ENCODE measurements around the gene CWC25.

DNA sequence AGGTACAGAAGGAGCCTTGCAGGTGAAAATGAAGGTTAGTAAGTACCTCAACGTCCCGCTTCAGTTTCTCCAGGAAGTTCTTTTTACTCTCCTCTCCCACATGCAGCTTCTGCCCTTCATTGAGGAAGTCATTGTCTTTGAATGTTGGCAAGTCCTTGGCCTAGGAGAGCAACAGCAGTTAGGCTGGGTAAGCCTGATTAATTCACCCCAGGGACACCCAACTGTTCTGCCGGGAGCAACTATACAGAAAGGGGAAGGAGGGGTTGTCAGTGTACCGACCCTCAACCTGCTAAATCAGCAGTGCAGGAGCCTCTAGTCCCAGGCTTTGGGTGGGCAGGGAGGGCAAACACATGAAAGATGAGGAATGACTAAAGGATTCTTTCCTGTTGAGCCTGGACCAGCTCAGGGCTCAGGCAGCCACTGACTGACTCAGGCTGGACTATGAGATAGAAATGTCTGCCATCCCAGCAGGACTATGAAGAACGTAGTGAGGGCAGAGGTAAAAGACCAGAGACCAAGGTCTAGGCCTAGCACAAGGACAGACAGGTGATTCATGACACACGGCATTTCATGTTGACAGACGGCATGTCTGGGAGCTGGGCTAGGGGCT lies 47.4 kb downstream of the CWC25 start:
- TF ChIP-seq, protein P1, sequence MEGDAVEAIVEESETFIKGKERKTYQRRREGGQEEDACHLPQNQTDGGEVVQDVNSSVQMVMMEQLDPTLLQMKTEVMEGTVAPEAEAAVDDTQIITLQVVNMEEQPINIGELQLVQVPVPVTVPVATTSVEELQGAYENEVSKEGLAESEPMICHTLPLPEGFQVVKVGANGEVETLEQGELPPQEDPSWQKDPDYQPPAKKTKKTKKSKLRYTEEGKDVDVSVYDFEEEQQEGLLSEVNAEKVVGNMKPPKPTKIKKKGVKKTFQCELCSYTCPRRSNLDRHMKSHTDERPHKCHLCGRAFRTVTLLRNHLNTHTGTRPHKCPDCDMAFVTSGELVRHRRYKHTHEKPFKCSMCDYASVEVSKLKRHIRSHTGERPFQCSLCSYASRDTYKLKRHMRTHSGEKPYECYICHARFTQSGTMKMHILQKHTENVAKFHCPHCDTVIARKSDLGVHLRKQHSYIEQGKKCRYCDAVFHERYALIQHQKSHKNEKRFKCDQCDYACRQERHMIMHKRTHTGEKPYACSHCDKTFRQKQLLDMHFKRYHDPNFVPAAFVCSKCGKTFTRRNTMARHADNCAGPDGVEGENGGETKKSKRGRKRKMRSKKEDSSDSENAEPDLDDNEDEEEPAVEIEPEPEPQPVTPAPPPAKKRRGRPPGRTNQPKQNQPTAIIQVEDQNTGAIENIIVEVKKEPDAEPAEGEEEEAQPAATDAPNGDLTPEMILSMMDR (IDR thresholded peaks at IDR 0.05), result no peak
- no peak for TF ChIP-seq POLR2A (IDR thresholded peaks at IDR 0.05)

All from right lobe of liver (tissue), 4 donors.